Karpas-422 (cell line): ENCODE results near the gene C1orf159. TPM values are rescaled to one million over a fixed set of nuclear protein-coding genes. Genes with fewer than 3 reads are reported as not detected.

ENCODE experiments used
- DNase-seq: peaks from one replicate; pipeline ENCODE4 v3.0.0-alpha.2; 2015
- H2AFZ ChIP-seq: fragments of 200-600 bp; sonication (generic); 2 replicates; pipeline ENCODE4 v1.6.1; 2014; ENCODE audit warnings: antibody characterized with exemption, low read length, mixed read lengths
- H3K27ac ChIP-seq: fragments of 200-600 bp; sonication (generic); 2 replicates; pipeline ENCODE4 v1.5.1; 2014; ENCODE audit warnings: mild to moderate bottlenecking, low read length, moderate library complexity
- H3K27me3 ChIP-seq: fragments of 200-600 bp; sonication (generic); 2 replicates; pipeline ENCODE4 v1.6.1; 2014; ENCODE audit warnings: low read length, mixed read lengths
- H3K36me3 ChIP-seq: fragments of 200-600 bp; sonication (generic); 2 replicates; pipeline ENCODE4 v1.6.1; 2014; ENCODE audit warnings: low read length, mixed read lengths; ENCODE audit not compliant: insufficient read depth
- H3K4me1 ChIP-seq: fragments of 200-600 bp; sonication (generic); 2 replicates; pipeline ENCODE4 v1.6.1; 2014; ENCODE audit warnings: mild to moderate bottlenecking, low read length, mixed read lengths
- H3K4me2 ChIP-seq: fragments of 200-600 bp; sonication (generic); 2 replicates; pipeline ENCODE4 v1.6.1; 2014; ENCODE audit warnings: low read length, low read depth, mild to moderate bottlenecking; ENCODE audit not compliant: poor library complexity, severe bottlenecking
- H3K4me3 ChIP-seq: fragments of 200-600 bp; sonication (generic); 2 replicates; pipeline ENCODE4 v1.5.1; 2014; ENCODE audit warnings: mild to moderate bottlenecking, antibody characterized with exemption, low read length, mixed read lengths
- H3K79me2 ChIP-seq: fragments of 200-600 bp; sonication (generic); 2 replicates; pipeline ENCODE4 v1.6.1; 2014; ENCODE audit warnings: mild to moderate bottlenecking, low read length, mixed read lengths
- H3K9ac ChIP-seq: fragments of 200-600 bp; sonication (generic); 2 replicates; pipeline ENCODE4 v1.6.0; 2014; ENCODE audit warnings: low read length
- H3K9me2 ChIP-seq: fragments of 200-600 bp; sonication (generic), shearing (Covaris generic); replicated peaks from 2 replicates; pipeline ENCODE4 v1.6.0; 2014; ENCODE audit warnings: mild to moderate bottlenecking, low read length, moderate library complexity; ENCODE audit not compliant: insufficient read depth
- H3K9me3 ChIP-seq: fragments of 300-700, 200-600 bp; sonication (generic); 2 replicates; pipeline ENCODE4 v1.6.1; 2014; ENCODE audit warnings: low read length, mixed read lengths
- H4K20me1 ChIP-seq: fragments of 200-600 bp; sonication (generic); 2 replicates; pipeline ENCODE4 v1.6.1; 2014; ENCODE audit warnings: mild to moderate bottlenecking, antibody characterized with exemption, low read length, low read depth; ENCODE audit not compliant: insufficient read depth
- total RNA-seq: library from RNA; depleted of rRNA; stranded (reverse); fragments of >200 nt; shearing (Covaris generic); gene quantifications from 2 replicates; pipeline ENCODE4 v1.2.3, GENCODE V29; 2014; ENCODE audit warnings: low replicate concordance

C1orf159 gene
- total RNA-seq, 1 experiment from 2014 or later: 10.2 TPM

DNA sequence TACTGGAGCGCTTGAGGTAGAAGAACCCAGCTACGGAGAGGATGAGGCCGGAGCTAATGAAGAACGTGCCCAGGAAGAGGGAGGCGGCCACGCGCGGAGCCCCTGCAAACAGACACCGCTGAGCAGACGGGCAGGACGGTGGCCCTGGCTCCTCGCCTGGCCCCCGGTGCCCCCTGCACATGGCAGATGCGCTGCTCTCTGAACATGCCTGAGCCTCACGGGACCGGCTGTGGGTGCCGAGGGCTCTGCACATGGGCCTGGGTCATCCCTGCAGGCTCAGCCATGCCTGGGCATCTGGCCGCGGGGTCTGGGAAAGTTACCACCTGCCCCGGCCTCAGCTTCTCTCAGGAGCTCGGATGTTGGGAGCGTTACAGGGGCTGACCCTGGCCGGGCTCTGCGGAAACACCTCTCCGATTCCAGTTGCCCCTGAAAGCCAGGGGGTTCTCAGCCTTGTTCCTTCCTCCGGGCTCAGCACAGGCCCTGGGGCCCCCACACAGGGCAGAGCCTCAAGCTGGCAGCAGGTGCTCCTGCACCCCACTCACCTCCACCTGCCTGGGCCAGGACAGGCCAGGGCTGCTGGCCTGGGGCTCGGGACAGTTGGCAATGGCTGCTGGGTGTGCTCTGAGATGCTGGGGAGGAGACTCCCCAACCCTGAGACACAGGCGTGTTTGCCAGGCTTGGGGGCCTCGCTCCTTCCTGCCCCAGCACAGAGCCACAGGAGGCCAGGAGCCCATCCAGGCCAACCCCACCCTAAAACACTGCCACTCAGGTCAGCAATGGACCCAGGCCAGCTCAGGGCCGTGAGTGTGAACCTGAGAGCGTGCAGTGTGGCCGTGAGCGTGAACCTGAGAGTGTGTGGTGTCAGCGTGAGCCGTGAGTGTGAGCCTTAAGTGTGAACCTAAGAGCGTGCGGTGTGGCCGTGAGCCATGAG lies 29.7 kb downstream of the C1orf159 start:
- Histone ChIP-seq H2AFZ (no peak overlapping the region), H3K4me2 (no peak overlapping the region), H4K20me1 (no peaks in the 10 kb centered on the region), H3K4me3 (no peak overlapping the region), H3K27ac (no peak overlapping the region), H3K79me2 (no peaks in the 10 kb centered on the region), H3K9me3 (no peaks in the 10 kb centered on the region), H3K9ac (no peak overlapping the region), H3K36me3 (no peaks in the 10 kb centered on the region), H3K27me3 (no peaks in the 10 kb centered on the region), H3K9me2 (no peaks in the 10 kb centered on the region), H3K4me1 (no peaks in the 10 kb centered on the region)
- DNase-seq: no peak

- H3K27ac ChIP-seq: no peak overlapping the region
- no peaks in the 10 kb centered on the region for H4K20me1 ChIP-seq
- no peak overlapping the region for H3K4me2 ChIP-seq
- no peaks in the 10 kb centered on the region for H3K9me2 ChIP-seq
- no peaks in the 10 kb centered on the region for H3K27me3 ChIP-seq
- H3K4me3 ChIP-seq: no peak overlapping the region
- H3K9me3 ChIP-seq: no peaks in the 10 kb centered on the region
- H3K79me2 ChIP-seq: no peaks in the 10 kb centered on the region
- no peaks in the 10 kb centered on the region for H3K4me1 ChIP-seq
- no peak for DNase-seq
- H3K36me3 ChIP-seq: no peaks in the 10 kb centered on the region
- no peak overlapping the region for H2AFZ ChIP-seq
- no peak overlapping the region for H3K9ac ChIP-seq
Measured at GRCh38 chr1:1085171-1085841, 30.6 kb downstream of the C1orf159 start.

- Histone ChIP-seq H3K27ac (no peak overlapping the region), H3K36me3 (no peaks in the 10 kb centered on the region), H2AFZ (no peak overlapping the region), H3K4me1 (peaks cover 6% of the 10 kb centered on the region), H4K20me1 (no peaks in the 10 kb centered on the region), H3K4me3 (no peak overlapping the region), H3K9me2 (no peaks in the 10 kb centered on the region), H3K4me2 (no peak overlapping the region), H3K27me3 (no peaks in the 10 kb centered on the region), H3K79me2 (no peaks in the 10 kb centered on the region), H3K9ac (no peak overlapping the region), H3K9me3 (no peaks in the 10 kb centered on the region)
- no peak for DNase-seq
Measured at GRCh38 chr1:1084372-1085170, 31.3 kb downstream of the C1orf159 start.

DNA sequence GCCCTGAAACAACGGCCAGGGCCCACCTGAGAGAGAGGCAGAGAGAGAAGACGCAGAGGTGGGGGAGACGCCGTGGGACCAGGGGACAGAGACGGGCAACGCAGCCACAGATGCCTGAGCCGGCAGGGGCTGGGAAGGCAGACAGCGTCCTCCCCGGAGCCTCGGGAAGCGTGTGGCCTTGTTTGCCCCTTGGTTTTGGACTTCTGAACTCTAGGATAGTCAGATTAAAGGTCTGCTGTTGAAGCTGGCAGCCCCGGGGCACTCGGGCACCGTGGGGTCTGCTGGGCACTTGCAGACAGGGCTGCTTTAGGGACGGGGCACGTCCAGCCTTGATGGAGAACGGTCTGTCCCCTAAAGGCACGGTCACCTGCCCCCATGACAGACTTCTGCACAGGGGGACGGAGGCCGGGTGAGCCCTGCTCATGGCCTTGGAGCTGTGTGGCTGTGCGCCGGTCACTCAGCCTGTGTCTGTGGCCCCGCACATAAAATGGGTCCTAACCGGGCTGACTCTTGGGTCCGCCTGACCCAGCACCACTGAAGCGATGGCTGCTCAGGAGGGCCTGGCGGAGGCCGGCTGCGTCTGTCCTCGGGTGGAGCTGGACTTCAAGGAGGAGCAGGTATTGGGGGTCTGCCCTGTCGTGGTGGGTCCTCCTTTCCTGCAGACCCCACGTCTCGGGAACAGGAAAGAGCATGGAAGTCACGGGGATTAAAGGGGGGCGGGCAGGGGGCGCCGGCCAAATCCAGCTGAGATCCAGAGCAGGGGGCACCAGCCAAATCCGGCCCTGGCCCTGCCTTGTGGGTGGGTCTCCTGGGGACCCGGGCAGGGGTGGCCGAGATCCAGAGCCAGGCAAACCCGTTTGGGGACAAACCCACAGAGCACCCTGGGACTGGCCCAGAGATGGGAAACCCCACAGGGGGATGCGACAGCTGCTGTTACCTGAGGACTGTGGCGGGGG lies 32.2 kb downstream of the C1orf159 start:
- Histone ChIP-seq H3K4me2 (no peak overlapping the region), H3K27me3 (no peaks in the 10 kb centered on the region), H3K9ac (no peak overlapping the region), H3K27ac (no peak overlapping the region), H3K79me2 (no peaks in the 10 kb centered on the region), H3K36me3 (no peaks in the 10 kb centered on the region), H3K4me1 (peaks cover 8% of the 10 kb centered on the region), H4K20me1 (no peaks in the 10 kb centered on the region), H2AFZ (no peak overlapping the region), H3K4me3 (no peak overlapping the region), H3K9me3 (no peaks in the 10 kb centered on the region), H3K9me2 (no peaks in the 10 kb centered on the region)
- DNase-seq: no peak

GRCh38 chr1:1082776-1083415 lies 33.0 kb downstream of the C1orf159 start:
- Histone ChIP-seq H3K9me3 (no peaks in the 10 kb centered on the region), H3K4me1 (peaks cover 8% of the 10 kb centered on the region), H3K4me2 (no peak overlapping the region), H3K79me2 (no peaks in the 10 kb centered on the region), H2AFZ (no peak overlapping the region), H3K27me3 (no peaks in the 10 kb centered on the region), H3K27ac (no peak overlapping the region), H3K9ac (no peak overlapping the region), H3K9me2 (no peaks in the 10 kb centered on the region), H3K4me3 (no peak overlapping the region), H3K36me3 (no peaks in the 10 kb centered on the region), H4K20me1 (no peaks in the 10 kb centered on the region)
- DNase-seq: no peak

DNA sequence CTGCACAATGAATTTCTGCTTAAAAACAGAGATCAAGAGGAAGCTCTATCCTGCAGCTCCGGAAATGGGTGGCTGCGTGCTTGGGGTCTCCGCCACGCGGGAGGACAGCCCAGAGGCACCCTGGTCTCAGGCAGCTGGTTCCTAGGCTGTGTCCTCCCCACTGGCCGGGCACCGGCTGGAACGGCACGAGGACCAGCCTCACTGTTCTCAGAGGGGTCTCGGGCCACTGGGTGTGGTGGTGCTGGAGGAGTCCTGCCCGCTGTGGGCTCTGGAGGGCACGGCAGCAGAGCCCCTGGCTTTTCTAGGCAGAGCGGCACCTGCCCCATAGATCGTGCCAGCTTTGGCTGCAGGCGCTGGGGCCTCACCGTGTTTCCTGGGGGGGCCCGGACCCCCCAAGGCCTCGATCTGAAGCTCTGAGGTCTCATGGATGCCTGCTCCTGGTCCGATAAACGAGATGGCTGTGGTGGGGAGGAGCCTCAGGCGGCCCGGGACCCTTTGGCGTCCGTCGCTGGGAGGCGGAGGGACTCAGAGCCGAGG lies 33.6 kb downstream of the C1orf159 start:
- Histone ChIP-seq H2AFZ (no peak overlapping the region), H3K9me3 (no peaks in the 10 kb centered on the region), H3K9me2 (no peaks in the 10 kb centered on the region), H3K27ac (no peak overlapping the region), H3K4me2 (no peak overlapping the region), H4K20me1 (no peaks in the 10 kb centered on the region), H3K36me3 (no peaks in the 10 kb centered on the region), H3K4me1 (peaks cover 8% of the 10 kb centered on the region), H3K4me3 (no peak overlapping the region), H3K27me3 (no peaks in the 10 kb centered on the region), H3K9ac (no peak overlapping the region), H3K79me2 (no peaks in the 10 kb centered on the region)
- no peak for DNase-seq
